SK-N-SH (cell line): ENCODE data around the gene ILF3.

Experiments used
- RAD21 ChIP-seq: IDR thresholded peaks from 2 replicates; pipeline ENCODE4 v1.6.1; 2012; ENCODE audit warnings: mild to moderate bottlenecking, low read length
- TCF12 ChIP-seq: IDR thresholded peaks from 2 replicates; pipeline ENCODE4 v1.4.0; 2012
- TF ChIP-seq, protein P1 (sequence below): fragments of 200-600 bp; sonication (generic); IDR thresholded peaks from 2 replicates; pipeline ENCODE4 v1.6.1; 2017; ENCODE audit warnings: antibody characterized with exemption, mild to moderate bottlenecking, moderate library complexity

DNA sequence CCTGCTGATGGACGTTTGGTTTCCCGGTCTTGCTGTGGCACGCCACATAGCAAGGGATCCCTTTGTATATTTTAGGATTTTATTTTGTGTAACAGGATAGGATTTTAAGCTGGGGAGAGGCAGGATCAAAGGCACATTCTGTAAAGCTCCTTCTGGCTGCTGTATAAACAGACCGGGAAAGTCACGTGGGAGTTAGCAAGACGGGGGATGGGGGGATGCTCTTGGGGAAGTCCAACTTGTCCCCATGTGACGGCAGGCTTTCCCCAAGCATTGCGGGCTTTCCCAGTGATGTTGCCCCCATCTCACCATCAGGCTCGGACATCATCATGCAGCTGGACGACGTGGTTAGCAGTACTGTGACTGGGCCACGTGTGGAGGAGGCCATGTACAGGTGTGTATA lies 52.8 kb downstream of the ILF3 start:
- TF ChIP-seq TCF12: no peak
- TF ChIP-seq, protein P1, sequence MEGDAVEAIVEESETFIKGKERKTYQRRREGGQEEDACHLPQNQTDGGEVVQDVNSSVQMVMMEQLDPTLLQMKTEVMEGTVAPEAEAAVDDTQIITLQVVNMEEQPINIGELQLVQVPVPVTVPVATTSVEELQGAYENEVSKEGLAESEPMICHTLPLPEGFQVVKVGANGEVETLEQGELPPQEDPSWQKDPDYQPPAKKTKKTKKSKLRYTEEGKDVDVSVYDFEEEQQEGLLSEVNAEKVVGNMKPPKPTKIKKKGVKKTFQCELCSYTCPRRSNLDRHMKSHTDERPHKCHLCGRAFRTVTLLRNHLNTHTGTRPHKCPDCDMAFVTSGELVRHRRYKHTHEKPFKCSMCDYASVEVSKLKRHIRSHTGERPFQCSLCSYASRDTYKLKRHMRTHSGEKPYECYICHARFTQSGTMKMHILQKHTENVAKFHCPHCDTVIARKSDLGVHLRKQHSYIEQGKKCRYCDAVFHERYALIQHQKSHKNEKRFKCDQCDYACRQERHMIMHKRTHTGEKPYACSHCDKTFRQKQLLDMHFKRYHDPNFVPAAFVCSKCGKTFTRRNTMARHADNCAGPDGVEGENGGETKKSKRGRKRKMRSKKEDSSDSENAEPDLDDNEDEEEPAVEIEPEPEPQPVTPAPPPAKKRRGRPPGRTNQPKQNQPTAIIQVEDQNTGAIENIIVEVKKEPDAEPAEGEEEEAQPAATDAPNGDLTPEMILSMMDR: no peak
- TF ChIP-seq RAD21: no peak
